ENCODE results near the gene KCTD8.

KCTD8 gene

DNA sequence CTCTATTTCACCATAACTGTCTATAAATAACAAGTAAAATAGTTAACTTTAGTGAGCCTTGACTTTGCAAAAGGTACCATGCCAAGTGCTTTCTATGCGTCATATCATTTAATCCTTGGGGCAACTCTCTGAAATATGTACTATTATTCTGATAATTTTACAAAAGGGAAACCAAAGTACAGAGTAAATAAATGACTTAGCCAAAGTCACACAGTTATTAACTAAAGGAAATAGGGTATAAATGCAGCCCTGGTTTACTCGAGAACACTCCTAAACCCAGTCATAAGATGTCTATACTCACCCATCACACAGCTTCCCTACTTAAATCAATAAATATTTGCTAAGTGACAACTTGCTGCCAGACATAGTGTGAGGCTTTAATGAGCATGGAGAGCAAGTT is 14.4 kb downstream of the KCTD8 start:
- TF ChIP-seq, protein P1, sequence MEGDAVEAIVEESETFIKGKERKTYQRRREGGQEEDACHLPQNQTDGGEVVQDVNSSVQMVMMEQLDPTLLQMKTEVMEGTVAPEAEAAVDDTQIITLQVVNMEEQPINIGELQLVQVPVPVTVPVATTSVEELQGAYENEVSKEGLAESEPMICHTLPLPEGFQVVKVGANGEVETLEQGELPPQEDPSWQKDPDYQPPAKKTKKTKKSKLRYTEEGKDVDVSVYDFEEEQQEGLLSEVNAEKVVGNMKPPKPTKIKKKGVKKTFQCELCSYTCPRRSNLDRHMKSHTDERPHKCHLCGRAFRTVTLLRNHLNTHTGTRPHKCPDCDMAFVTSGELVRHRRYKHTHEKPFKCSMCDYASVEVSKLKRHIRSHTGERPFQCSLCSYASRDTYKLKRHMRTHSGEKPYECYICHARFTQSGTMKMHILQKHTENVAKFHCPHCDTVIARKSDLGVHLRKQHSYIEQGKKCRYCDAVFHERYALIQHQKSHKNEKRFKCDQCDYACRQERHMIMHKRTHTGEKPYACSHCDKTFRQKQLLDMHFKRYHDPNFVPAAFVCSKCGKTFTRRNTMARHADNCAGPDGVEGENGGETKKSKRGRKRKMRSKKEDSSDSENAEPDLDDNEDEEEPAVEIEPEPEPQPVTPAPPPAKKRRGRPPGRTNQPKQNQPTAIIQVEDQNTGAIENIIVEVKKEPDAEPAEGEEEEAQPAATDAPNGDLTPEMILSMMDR (IDR thresholded peaks at IDR 0.05; ENCODE audit: insufficient read depth, low read length, poor library complexity, severe bottlenecking) = no peak
- DNase-seq (ENCODE audit: extremely low read depth, insufficient read length) = no peak
- Histone ChIP-seq H3K36me3 (ENCODE audit: control insufficient read depth, insufficient read depth, low read length) (no peaks in the 10 kb centered on the region), H3K4me3 (replicated peaks; ENCODE audit: low read depth, low read length) (no peak overlapping the region), H3K27me3 (replicated peaks; ENCODE audit: control insufficient read depth, insufficient read depth, low read length) (no peaks in the 10 kb centered on the region)

DNA sequence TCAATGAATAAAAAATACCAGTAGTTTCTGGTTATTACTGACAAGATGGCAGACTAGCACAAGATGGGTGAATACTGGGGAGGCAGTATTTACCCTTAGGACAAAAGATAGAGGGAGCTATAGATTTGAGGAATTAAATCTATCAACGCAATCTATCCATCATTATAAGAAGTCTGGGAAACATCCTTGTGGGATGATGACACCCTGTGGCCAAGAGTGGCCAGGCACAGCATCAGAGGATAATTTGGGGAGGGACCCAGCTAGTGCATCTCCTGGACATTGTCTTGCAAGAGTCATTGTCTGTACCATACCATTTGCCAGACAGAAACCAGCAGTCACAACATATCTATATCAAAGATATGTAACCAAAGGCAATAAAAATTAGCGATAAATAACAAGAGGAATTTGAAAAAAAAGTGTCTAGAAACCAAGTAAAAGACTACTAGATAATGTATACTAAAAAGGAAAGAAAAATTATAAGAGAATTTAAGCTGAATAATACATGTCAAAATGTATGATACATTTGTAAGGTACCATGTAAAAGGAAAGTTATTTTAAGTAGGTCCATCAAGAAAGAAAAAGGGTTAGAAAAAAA is 22.9 kb downstream of the KCTD8 start:
- TF ChIP-seq, protein P1 (IDR thresholded peaks at IDR 0.05; ENCODE audit: insufficient read depth, low read length, poor library complexity, severe bottlenecking) = peak; percentile 17
- DNase-seq (ENCODE audit: extremely low read depth, insufficient read length) = no peak
- Histone ChIP-seq H3K36me3 (ENCODE audit: control insufficient read depth, insufficient read depth, low read length) (no peaks in the 10 kb centered on the region), H3K4me3 (replicated peaks; ENCODE audit: low read depth, low read length) (no peak overlapping the region), H3K27me3 (replicated peaks; ENCODE audit: control insufficient read depth, insufficient read depth, low read length) (no peaks in the 10 kb centered on the region)

DNA sequence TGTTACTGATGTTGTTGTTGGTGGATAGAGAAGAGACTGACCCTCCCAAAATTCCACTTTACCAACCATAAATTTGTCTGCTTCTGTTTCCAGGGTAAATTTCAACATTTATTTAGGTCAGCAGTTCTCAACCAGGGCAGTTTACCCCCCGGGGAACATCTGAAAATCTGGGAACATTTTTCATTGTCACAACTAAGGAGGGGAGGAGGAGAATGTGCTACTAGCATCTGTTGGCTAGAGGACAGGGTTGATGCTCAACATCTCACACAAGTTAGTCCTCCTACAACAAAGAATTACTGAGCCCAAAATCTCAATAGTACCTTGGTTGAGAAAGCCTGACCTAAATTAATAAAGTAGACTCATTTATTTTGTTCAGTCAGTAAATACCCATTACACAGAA is 25.7 kb downstream of the KCTD8 start:
- no peaks in the 10 kb centered on the region for H3K27me3 ChIP-seq (replicated peaks; ENCODE audit: control insufficient read depth, insufficient read depth, low read length)
- TF ChIP-seq, protein P1 (IDR thresholded peaks at IDR 0.05; ENCODE audit: insufficient read depth, low read length, poor library complexity, severe bottlenecking) = no peak
- no peak overlapping the region for H3K4me3 ChIP-seq (replicated peaks; ENCODE audit: low read depth, low read length)
- no peak for DNase-seq (ENCODE audit: extremely low read depth, insufficient read length)
- H3K36me3 ChIP-seq (ENCODE audit: control insufficient read depth, insufficient read depth, low read length) = no peaks in the 10 kb centered on the region

DNA sequence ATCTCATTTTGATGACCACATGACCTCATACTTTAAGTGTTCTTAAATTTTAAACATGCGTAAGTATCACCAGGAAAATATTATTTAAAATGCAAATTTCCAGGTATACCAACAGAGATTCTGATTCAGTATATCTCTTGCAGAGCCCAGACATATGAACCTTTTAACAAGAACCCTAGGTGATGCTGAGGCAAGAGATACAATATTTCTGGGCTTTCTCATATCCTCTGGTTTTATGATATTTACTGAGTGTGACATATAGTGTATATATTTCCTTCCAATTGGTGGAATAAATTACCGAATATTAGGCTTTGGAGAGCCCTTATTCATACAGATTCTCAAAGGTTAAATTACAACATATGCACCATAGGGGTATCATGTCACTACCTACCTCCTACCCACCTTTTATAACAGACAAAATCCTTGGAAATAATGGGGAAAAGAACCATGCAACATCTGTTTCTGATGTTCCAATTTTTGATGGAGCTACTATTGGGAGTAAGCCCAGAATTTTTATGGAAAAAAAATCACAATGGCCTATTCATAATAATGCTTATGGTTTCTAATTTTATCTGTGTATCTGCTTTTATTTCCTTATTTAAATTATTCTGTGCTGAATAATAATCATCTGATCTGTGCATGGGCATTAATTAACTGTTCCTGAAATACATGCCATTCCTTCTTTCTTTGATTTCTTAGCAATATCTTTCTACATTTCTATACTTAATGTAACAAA is 27.1 kb downstream of the KCTD8 start:
- no peak overlapping the region for H3K4me3 ChIP-seq (replicated peaks; ENCODE audit: low read depth, low read length)
- H3K27me3 ChIP-seq (replicated peaks; ENCODE audit: control insufficient read depth, insufficient read depth, low read length) = no peaks in the 10 kb centered on the region
- TF ChIP-seq, protein P1 (IDR thresholded peaks at IDR 0.05; ENCODE audit: insufficient read depth, low read length, poor library complexity, severe bottlenecking) = no peak
- no peaks in the 10 kb centered on the region for H3K36me3 ChIP-seq (ENCODE audit: control insufficient read depth, insufficient read depth, low read length)
- DNase-seq (ENCODE audit: extremely low read depth, insufficient read length) = no peak

DNA sequence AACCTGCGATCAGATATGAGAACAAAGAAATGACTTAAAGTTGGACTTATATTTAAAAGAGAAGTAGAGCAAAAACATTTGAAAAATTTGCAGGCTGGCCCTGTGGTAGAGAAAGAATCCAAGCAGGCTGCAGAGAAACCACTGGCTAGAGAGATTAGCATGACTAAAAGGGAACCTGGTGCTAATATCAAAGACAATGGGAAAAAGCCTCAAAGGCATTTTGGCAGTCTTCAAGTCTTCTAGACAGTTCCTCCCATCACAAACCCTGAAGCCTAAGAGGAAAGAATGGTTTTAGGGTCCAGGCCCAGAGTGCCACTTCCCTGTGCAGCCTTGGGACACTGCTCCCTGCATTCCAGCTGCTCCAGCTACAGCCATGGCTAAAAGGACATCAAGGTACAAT is 33.4 kb downstream of the KCTD8 start:
- TF ChIP-seq, protein P1 (IDR thresholded peaks at IDR 0.05; ENCODE audit: insufficient read depth, low read length, poor library complexity, severe bottlenecking) = no peak
- no peaks in the 10 kb centered on the region for H3K36me3 ChIP-seq (ENCODE audit: control insufficient read depth, insufficient read depth, low read length)
- no peak overlapping the region for H3K4me3 ChIP-seq (replicated peaks; ENCODE audit: low read depth, low read length)
- no peak for DNase-seq (ENCODE audit: extremely low read depth, insufficient read length)
- no peaks in the 10 kb centered on the region for H3K27me3 ChIP-seq (replicated peaks; ENCODE audit: control insufficient read depth, insufficient read depth, low read length)

All from GM06990 (cell line).